IPS-20b (cell line): Measurements from ENCODE around the gene PPP6R1.

Experiments used
- H3K27ac ChIP-seq: one replicate; pipeline ENCODE4 v1.5.1; 2013; ENCODE audit warnings: low read length
- H3K27me3 ChIP-seq: 2 replicates; pipeline ENCODE4 v1.6.1; 2013; ENCODE audit warnings: mild to moderate bottlenecking, low read length, inconsistent platforms; ENCODE audit not compliant: insufficient read depth
- H3K36me3 ChIP-seq: 2 replicates; pipeline ENCODE4 v1.6.1; 2013; ENCODE audit warnings: low read depth, mild to moderate bottlenecking, inconsistent platforms, low read length, moderate library complexity; ENCODE audit not compliant: insufficient read depth
- H3K4me1 ChIP-seq: 2 replicates; pipeline ENCODE4 v1.6.1; 2013; ENCODE audit warnings: mild to moderate bottlenecking, control low read depth, inconsistent platforms, low read length, moderate library complexity; ENCODE audit not compliant: insufficient read depth
- H3K4me3 ChIP-seq: 2 replicates; pipeline ENCODE4 v1.5.1; 2013; ENCODE audit warnings: mild to moderate bottlenecking, low read length, inconsistent platforms
- H3K9ac ChIP-seq: 2 replicates; pipeline ENCODE4 v1.6.1; 2013; ENCODE audit warnings: low read depth, mild to moderate bottlenecking, inconsistent platforms, low read length, moderate library complexity
- H3K9me3 ChIP-seq: 2 replicates; pipeline ENCODE4 v1.6.1; 2013; ENCODE audit warnings: mild to moderate bottlenecking, low read depth, low read length, inconsistent platforms; ENCODE audit not compliant: insufficient read depth

PPP6R1 gene

DNA sequence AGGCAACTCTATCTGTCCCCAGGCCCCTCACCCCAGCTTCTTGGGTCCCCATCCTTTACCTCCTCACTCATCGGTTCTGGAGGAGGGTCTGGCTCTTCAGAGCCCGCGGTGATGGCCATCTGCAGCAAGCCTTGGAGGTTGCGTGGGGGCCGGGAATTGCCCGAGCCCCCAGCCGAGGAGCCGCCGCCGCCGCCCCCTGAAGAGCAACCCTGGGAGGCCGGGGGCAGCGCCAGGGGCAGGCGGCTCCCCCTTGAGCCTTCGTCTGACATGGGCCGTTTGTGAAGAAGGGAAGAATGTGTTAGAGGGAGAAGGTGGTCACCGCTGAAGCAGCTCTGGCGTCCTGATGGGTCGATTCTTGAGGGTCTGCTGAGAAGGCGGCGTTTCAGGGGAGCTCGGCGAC, 20.5 kb upstream of the PPP6R1 start:
- Histone ChIP-seq H3K4me3 (peak overlapping the region; percentile 90), H3K36me3 (peaks cover 10% of the 10 kb centered on the region; the same call in 1 of the 2 replicates), H3K4me1 (peaks cover 5% of the 10 kb centered on the region; the same call in 1 of the 2 replicates), H3K27ac (no peak overlapping the region), H3K9ac (peak overlapping the region; percentile 68), H3K9me3 (no peaks in the 10 kb centered on the region), H3K27me3 (no peaks in the 10 kb centered on the region)

DNA sequence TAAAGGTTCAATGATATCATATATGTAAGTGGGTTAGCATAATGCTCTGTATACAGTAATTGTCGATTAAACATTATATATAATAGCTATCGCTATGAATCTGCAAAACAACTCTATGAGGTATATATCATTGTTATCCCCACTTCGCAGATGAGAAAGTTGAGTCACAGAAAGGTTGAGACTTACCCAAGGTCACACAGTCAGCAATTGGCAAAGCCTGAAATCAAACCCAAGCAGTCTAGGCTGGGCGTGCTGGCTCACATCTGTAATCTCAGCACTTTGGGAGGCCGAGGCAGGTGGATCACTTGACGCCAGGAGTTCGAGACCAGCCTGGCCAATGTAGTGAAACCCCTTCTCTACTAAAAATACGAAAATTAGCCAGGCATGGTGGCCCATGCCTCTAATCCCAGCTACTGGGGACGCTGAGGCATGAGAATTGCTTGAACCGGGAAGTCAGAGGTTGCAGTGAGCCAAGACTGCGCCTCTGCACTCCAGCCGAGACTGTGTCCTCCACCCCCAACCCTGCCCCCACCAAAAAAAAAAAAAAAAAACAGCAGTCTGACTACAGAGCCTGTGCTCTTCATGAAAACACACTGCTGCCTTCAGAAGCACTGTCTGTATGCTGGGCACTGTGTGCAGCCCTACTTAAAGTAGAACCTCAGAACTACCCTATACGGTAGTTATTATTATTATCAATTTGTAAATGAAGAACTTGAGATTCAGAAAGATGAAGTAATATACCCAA, 19.7 kb upstream of the PPP6R1 start:
- Histone ChIP-seq H3K9ac (peak overlapping the region; percentile 68; the same call in 1 of the 2 replicates), H3K4me1 (peaks cover 5% of the 10 kb centered on the region; the same call in 1 of the 2 replicates)

DNA sequence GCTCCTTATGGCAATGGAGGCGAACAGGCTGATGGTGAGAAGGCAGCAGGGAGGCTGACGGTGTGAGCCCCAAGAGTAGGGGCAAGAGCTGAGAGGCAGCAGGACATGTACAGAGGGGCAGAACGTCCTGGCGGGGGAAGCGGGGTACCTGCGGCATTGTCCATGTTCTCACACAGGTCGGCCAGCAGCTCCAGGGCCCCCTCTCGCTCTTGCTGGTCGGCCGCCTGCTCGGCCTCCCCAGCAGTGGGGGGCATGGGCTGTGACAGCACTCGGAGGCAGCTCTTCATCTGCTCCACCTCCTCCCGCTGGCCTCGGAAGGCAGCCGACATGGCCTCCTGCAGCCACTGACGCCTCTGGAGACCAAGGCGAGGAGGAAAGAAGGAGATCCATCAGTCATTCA, 18.7 kb upstream of the PPP6R1 start:
- Histone ChIP-seq H3K27ac (no peak overlapping the region), H3K9ac (no peak overlapping the region), H3K4me1 (peaks cover 5% of the 10 kb centered on the region; the same call in 1 of the 2 replicates)

More for the DNA sequence above, 19.7 kb upstream of the PPP6R1 start:
- H3K4me3 ChIP-seq = peak overlapping the region; percentile 90
- H3K27ac ChIP-seq = no peak overlapping the region
- H3K36me3 ChIP-seq = peaks cover 14% of the 10 kb centered on the region; the same call in 1 of the 2 replicates
- no peaks in the 10 kb centered on the region for H3K9me3 ChIP-seq
- no peaks in the 10 kb centered on the region for H3K27me3 ChIP-seq

DNA sequence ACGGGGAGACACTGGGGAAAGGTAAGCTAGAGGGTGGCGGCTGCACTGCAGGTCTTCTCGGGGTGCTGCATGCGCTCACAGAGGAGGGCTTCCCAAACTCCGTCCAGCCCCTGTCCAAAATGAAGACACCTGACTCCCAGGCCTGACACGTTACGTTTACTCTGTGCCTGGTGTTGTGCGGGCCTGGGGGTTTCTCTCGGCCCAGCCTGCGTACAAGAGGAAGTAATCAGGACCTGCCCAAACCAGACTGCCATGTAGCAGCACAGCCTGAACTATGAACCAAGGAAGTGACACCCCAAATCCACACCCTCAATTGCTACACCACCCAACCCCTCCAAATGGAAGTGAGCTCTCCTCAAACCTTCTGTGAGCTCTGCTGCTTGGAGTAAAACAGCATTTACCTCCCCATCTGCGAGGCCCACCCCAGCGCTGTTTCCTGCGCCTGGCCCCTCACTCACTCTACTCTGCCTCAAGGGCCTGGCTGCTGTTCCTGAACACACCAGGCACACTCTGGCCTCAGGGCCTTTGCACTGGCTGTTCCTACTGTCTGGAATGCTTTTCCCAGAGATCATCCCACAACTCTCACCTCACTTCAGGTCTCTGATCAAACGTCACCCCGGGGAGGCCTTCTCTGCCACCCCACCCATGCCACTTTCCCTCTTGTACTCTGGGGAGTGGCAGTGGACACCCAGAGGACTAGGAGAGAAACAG, 18.1 kb upstream of the PPP6R1 start:
- Histone ChIP-seq H3K27ac (no peak overlapping the region), H3K27me3 (no peaks in the 10 kb centered on the region), H3K4me3 (no peak overlapping the region), H3K36me3 (peaks cover 23% of the 10 kb centered on the region; the same call in 1 of the 2 replicates), H3K4me1 (peaks cover 5% of the 10 kb centered on the region; the same call in 1 of the 2 replicates), H3K9me3 (no peaks in the 10 kb centered on the region), H3K9ac (no peak overlapping the region)

More for the DNA sequence above, 18.7 kb upstream of the PPP6R1 start:
- Histone ChIP-seq H3K27me3 (no peaks in the 10 kb centered on the region), H3K4me3 (no peak overlapping the region), H3K36me3 (peaks cover 23% of the 10 kb centered on the region; the same call in 1 of the 2 replicates), H3K9me3 (no peaks in the 10 kb centered on the region)

DNA sequence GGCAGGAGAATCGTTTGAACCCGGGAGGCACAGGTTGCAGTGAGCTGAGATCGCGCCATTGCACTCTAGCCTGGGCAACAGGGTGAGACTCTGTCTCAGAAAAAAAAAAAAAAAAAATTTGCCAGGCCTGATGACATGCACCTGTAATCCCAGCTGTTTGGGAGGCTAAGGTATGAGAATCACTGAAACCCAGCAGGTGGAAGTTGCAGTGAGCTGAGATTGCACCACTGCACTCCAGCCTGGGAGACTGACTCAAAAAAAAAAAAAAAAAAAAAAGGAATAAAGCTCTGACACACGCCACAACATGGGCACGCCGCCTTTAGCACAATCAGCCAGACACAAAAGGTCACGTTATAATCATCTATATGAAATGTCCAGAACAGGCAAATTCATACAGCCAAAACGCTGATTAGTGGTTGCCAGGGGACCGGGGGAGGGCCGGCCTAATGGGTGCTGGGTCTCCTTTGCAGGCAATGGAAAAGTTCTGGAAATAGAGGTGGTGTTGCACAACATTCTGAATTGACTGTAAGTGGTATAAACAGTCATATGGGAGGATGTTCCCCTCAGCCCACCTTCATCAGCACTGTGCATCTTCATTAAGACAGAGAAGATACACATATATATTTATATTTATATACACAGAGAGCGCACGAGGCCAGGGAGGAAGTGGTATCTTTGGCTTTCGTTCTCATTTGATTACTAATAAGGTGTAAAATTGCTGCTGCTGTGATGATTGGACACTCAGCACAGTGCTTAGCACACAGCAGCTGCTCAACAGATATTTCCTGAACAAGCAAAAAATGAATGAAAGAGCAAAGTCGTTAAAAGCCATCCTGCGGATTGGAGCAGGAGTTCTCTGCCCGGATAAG, 17.3 kb upstream of the PPP6R1 start:
- Histone ChIP-seq H3K4me3 (no peak overlapping the region), H3K9me3 (no peaks in the 10 kb centered on the region), H3K4me1 (peaks cover 5% of the 10 kb centered on the region; the same call in 1 of the 2 replicates), H3K9ac (no peak overlapping the region), H3K27me3 (no peaks in the 10 kb centered on the region), H3K27ac (no peak overlapping the region), H3K36me3 (peaks cover 23% of the 10 kb centered on the region; the same call in 1 of the 2 replicates)

DNA sequence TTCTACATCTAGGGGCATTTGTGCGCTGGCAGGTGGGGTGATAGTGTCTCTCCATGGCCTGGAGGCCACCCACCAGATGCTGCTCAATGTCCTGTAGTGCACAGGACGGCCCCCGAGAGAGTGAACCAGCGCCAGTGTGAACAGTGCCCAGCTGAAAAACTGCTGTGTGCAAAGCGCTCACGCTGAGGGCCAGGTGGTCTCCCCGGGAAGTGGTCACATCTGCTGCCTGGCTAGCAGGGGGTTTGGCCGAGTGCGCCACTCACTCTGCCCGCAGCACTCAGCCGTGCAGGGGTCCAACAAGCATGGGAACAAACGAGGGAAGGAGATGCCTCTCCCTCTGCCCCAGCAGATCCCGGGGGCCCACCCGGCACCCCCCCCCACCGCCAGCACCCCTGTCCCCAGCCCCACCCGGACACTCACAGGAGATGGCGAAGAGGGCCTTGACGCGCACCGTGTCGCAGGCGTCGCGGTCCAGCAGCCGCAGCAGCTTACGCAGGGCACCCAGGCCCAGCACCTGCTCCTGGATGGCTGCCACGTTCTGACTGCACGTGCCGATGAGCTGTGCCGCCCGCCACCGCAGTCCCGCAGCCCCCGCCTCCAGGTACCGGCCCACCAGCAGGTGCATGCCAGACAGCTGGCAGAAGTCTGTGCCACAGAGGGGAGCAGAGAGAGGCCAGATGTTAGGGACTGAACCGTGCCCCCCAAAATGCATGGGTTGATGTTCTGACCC, 15.3 kb upstream of the PPP6R1 start:
- no peak overlapping the region for H3K27ac ChIP-seq
- H3K9me3 ChIP-seq = no peaks in the 10 kb centered on the region
- no peaks in the 10 kb centered on the region for H3K4me1 ChIP-seq
- no peak overlapping the region for H3K4me3 ChIP-seq
- H3K9ac ChIP-seq = no peak overlapping the region
- H3K27me3 ChIP-seq = no peaks in the 10 kb centered on the region
- peaks cover 23% of the 10 kb centered on the region; the same call in 1 of the 2 replicates for H3K36me3 ChIP-seq

DNA sequence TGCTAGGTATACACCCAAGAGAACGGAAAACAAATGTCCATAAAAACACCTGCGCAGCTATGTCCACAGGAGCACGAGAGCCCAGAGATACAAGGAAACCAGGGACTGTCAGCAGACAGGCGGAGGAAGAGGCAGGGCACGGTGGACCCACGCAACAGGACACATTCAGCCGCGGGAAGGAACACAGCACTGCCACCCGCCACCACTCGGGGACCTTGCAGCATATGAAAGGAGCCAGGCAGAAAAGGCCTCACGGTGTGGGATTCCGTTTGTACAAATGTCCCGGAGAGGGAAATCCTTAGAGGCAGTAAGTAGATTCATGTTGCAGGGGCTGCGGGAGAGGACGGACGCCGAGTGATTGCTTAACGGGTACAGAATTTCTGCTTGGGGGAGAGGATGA, 13.3 kb upstream of the PPP6R1 start:
- Histone ChIP-seq H3K36me3 (peaks cover 20% of the 10 kb centered on the region; the same call in 1 of the 2 replicates), H3K9me3 (no peaks in the 10 kb centered on the region), H3K27ac (no peak overlapping the region), H3K4me3 (no peak overlapping the region), H3K27me3 (no peaks in the 10 kb centered on the region), H3K4me1 (no peaks in the 10 kb centered on the region), H3K9ac (no peak overlapping the region)

DNA sequence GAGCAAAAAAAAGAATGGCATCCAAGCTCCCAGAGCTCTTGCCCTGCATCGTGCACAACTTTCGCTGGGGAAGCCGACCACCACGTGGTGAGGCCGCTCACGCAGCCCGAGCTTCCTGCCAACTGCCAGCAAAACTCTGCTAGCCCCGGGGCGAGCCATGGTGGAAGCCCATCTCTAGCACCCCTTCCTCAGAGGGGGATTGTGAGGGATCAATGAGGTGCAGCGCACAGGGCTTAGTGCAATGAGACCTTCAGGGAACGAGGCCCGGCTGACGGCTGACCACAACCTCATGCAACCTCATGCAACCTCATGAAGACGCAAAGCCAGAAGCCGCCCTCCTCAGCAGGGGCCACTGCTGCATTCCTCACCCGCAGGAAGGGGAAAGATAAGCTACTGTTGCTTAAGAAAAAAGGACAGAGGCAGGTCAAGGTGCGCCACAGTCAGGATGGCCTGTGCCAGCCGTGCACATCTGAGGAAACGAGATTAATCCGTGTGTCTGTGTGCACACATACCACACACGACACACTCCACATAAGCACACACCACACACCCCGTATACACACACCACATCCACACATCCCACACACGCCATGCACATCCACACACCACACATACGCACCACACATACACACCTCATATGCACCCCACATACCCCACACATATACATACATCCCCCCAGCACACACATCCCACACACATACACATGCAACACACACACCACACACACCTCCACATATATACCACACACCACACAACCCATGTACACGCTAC, 11.5 kb upstream of the PPP6R1 start:
- Histone ChIP-seq H3K9me3 (peaks cover 6% of the 10 kb centered on the region; the same call in 1 of the 2 replicates), H3K4me3 (no peak overlapping the region), H3K36me3 (peaks cover 13% of the 10 kb centered on the region; the same call in 1 of the 2 replicates), H3K27ac (no peak overlapping the region), H3K9ac (no peak overlapping the region), H3K27me3 (no peaks in the 10 kb centered on the region), H3K4me1 (no peaks in the 10 kb centered on the region)

DNA sequence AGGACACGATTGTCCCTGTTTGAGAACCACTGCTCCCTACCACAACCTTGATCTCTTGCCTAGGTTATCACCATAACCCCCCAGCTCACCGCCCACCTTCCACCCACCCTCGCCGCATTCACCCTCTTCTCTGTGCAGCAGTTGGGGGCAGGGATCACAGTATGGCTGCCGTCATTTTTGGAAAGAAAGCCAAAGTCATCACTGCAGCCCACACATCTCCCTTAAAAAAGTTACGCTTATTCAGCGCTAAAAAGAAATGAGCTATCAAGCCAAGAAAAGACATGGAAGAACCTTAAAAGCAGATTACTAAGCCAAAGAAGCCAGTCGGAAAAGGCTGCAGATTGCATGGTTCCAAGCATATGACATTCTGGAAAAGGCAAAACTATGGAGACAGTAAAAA, 10.5 kb upstream of the PPP6R1 start:
- Histone ChIP-seq H3K27me3 (no peaks in the 10 kb centered on the region), H3K9me3 (peaks cover 6% of the 10 kb centered on the region; the same call in 1 of the 2 replicates), H3K4me3 (no peak overlapping the region), H3K4me1 (no peaks in the 10 kb centered on the region), H3K36me3 (peaks cover 13% of the 10 kb centered on the region; the same call in 1 of the 2 replicates), H3K9ac (no peak overlapping the region), H3K27ac (no peak overlapping the region)

DNA sequence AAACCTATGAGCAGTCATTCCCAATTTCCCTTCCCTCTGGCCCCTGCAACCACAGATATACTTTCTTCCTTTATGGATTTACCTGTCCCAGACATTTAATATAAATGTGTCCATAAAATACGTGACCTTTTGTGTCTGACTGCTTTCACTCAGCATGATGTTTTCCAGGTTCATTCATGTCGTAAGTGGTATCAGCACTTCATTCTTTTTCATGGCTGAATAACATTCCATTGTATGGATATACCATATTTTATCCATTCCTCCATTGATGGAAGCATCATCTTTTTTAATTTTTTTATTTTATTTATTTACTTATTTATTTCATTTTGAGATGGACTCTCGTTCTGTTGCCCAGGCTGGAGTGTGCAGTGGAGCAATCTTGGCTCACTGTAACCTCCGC, 8.0 kb upstream of the PPP6R1 start:
- Histone ChIP-seq H3K4me3 (no peak overlapping the region), H3K4me1 (no peaks in the 10 kb centered on the region), H3K36me3 (no peaks in the 10 kb centered on the region; the same call in 1 of the 2 replicates), H3K9ac (no peak overlapping the region), H3K27ac (no peak overlapping the region), H3K9me3 (peaks cover 6% of the 10 kb centered on the region; the same call in 1 of the 2 replicates), H3K27me3 (no peaks in the 10 kb centered on the region)
